Measurements from ENCODE around the gene ARHGAP26. TPM values are rescaled to one million over a fixed set of nuclear protein-coding genes. Genes with fewer than 3 reads are reported as not detected.
"Not testable (repeated sequence)": the region's sequence is repeated elsewhere in the genome, so short reads cannot be mapped to it uniquely, and the experiment has no call there.

The ARHGAP26 gene
- total and polyA plus RNA-seq, 5 donors: 13.2 to 56.9 (median 47.0) TPM

GRCh38 chr5:142976861-142977260 is 206.7 kb downstream of the ARHGAP26 start:
- DNase-seq (peak in 2 of 3 donors; percentile 42 to 43), ATAC-seq (peak in 1 of 2 donors; percentile 43)
- no peaks in the 10 kb centered on the region for H3K27me3 ChIP-seq (ENCODE audit: control insufficient read depth, insufficient read depth)
- H3K9me3 ChIP-seq (ENCODE audit: control insufficient read depth, low read length): no peaks in the 10 kb centered on the region
- H3K27ac ChIP-seq (ENCODE audit: low read length): no peak overlapping the region
- WGBS: 98% methylated on average over 3 of the region's 3 CpGs
- intact Hi-C loops (cut with DNase I): no loop called here
- H3K4me1 ChIP-seq (ENCODE audit: control insufficient read depth, insufficient read depth, low read length): peaks cover 3% of the 10 kb centered on the region
- no peak overlapping the region for H3K4me3 ChIP-seq (ENCODE audit: low read length)

GRCh38 chr5:142977363-142978051 is 207.3 kb downstream of the ARHGAP26 start:
- Histone ChIP-seq H3K4me3 (ENCODE audit: low read length) (no peak overlapping the region), H3K9me3 (ENCODE audit: control insufficient read depth, low read length) (no peaks in the 10 kb centered on the region), H3K27ac (ENCODE audit: low read length) (no peak overlapping the region), H3K27me3 (ENCODE audit: control insufficient read depth, insufficient read depth) (no peaks in the 10 kb centered on the region), H3K4me1 (ENCODE audit: control insufficient read depth, insufficient read depth, low read length) (peaks cover 5% of the 10 kb centered on the region)
- peak in 1 of 2 donors; percentile 22 for ATAC-seq
- intact Hi-C loops (cut with DNase I): no loop called here
- peak in 1 of 3 donors; percentile 34 for DNase-seq
- WGBS: 80% methylated on average over 8 of the region's 8 CpGs

GRCh38 chr5:142978252-142978651 is 208.1 kb downstream of the ARHGAP26 start:
- H3K9me3 ChIP-seq (ENCODE audit: control insufficient read depth, low read length): no peaks in the 10 kb centered on the region
- H3K4me1 ChIP-seq (ENCODE audit: control insufficient read depth, insufficient read depth, low read length): peaks cover 12% of the 10 kb centered on the region
- DNase-seq: no peak
- intact Hi-C loops (cut with DNase I): no loop called here
- no peak overlapping the region for H3K4me3 ChIP-seq (ENCODE audit: low read length)
- 97% methylated on average over 2 of the region's 2 CpGs for WGBS
- no peaks in the 10 kb centered on the region for H3K27me3 ChIP-seq (ENCODE audit: control insufficient read depth, insufficient read depth)
- no peak overlapping the region for H3K27ac ChIP-seq (ENCODE audit: low read length)
- ATAC-seq: no peak

- no peak overlapping the region for H3K4me3 ChIP-seq (ENCODE audit: low read length)
- WGBS: 71% methylated on average over 1 of the region's 1 CpG
- ATAC-seq (no peak), DNase-seq (no peak)
- H3K9me3 ChIP-seq (ENCODE audit: control insufficient read depth, low read length): no peaks in the 10 kb centered on the region
- no peaks in the 10 kb centered on the region for H3K27me3 ChIP-seq (ENCODE audit: control insufficient read depth, insufficient read depth)
- no peak overlapping the region for H3K27ac ChIP-seq (ENCODE audit: low read length)
- intact Hi-C loops (cut with DNase I): no loop called here
- H3K4me1 ChIP-seq (ENCODE audit: control insufficient read depth, insufficient read depth, low read length): peaks cover 12% of the 10 kb centered on the region
Measured at GRCh38 chr5:142978726-142979125, 208.5 kb downstream of the ARHGAP26 start.

GRCh38 chr5:142979636-142980035 is 209.5 kb downstream of the ARHGAP26 start:
- Histone ChIP-seq H3K27me3 (ENCODE audit: control insufficient read depth, insufficient read depth) (no peaks in the 10 kb centered on the region), H3K9me3 (ENCODE audit: control insufficient read depth, low read length) (no peaks in the 10 kb centered on the region), H3K27ac (ENCODE audit: low read length) (no peak overlapping the region), H3K4me1 (ENCODE audit: control insufficient read depth, insufficient read depth, low read length) (peaks cover 12% of the 10 kb centered on the region), H3K4me3 (ENCODE audit: low read length) (no peak overlapping the region)
- no peak for ATAC-seq
- WGBS: 60% methylated on average over 3 of the region's 3 CpGs
- intact Hi-C loops (cut with DNase I): no loop called here
- peak in 1 of 3 donors; percentile 30 for DNase-seq

- Histone ChIP-seq H3K27ac (ENCODE audit: low read length) (peak overlapping the region; percentile 47), H3K27me3 (ENCODE audit: control insufficient read depth, insufficient read depth) (no peaks in the 10 kb centered on the region), H3K4me1 (ENCODE audit: control insufficient read depth, insufficient read depth, low read length) (peaks cover 12% of the 10 kb centered on the region), H3K4me3 (ENCODE audit: low read length) (no peak overlapping the region), H3K9me3 (ENCODE audit: control insufficient read depth, low read length) (no peaks in the 10 kb centered on the region)
- peak; percentile 14 to 47 for ATAC-seq
- intact Hi-C loops (cut with DNase I): no loop called here
- no peak for DNase-seq
- WGBS: 8% methylated on average over 5 of the region's 5 CpGs
Measured at GRCh38 chr5:142981475-142981874, 211.3 kb downstream of the ARHGAP26 start.

GRCh38 chr5:142981886-142982820 is 212.0 kb downstream of the ARHGAP26 start:
- 15% methylated on average over 6 of the region's 6 CpGs for WGBS
- Histone ChIP-seq H3K4me1 (ENCODE audit: control insufficient read depth, insufficient read depth, low read length) (peaks cover 12% of the 10 kb centered on the region), H3K9me3 (ENCODE audit: control insufficient read depth, low read length) (no peaks in the 10 kb centered on the region), H3K27ac (ENCODE audit: low read length) (peak overlapping the region; percentile 16), H3K27me3 (ENCODE audit: control insufficient read depth, insufficient read depth) (no peaks in the 10 kb centered on the region), H3K4me3 (ENCODE audit: low read length) (no peak overlapping the region)
- ATAC-seq: peak; percentile 81 to 89
- intact Hi-C loops (cut with DNase I): no loop called here
- DNase-seq: peak; percentile 77 to 94 (median 89)

- H3K4me3 ChIP-seq (ENCODE audit: low read length): no peak overlapping the region
- WGBS: 86% methylated on average over 4 of the region's 4 CpGs
- ATAC-seq (peak; percentile 19 to 20), DNase-seq (peak in 1 of 3 donors; percentile 38)
- no peaks in the 10 kb centered on the region for H3K27me3 ChIP-seq (ENCODE audit: control insufficient read depth, insufficient read depth)
- intact Hi-C loops (cut with DNase I): no loop called here
- H3K27ac ChIP-seq (ENCODE audit: low read length): no peak overlapping the region
- H3K9me3 ChIP-seq (ENCODE audit: control insufficient read depth, low read length): no peaks in the 10 kb centered on the region
- peaks cover 12% of the 10 kb centered on the region for H3K4me1 ChIP-seq (ENCODE audit: control insufficient read depth, insufficient read depth, low read length)
Measured at GRCh38 chr5:142982821-142983200, 212.6 kb downstream of the ARHGAP26 start.

GRCh38 chr5:142984011-142984410 is 213.8 kb downstream of the ARHGAP26 start:
- no peak overlapping the region for H3K4me3 ChIP-seq (ENCODE audit: low read length)
- intact Hi-C loops (cut with DNase I): no loop called here
- no peaks in the 10 kb centered on the region for H3K27me3 ChIP-seq (ENCODE audit: control insufficient read depth, insufficient read depth)
- H3K4me1 ChIP-seq (ENCODE audit: control insufficient read depth, insufficient read depth, low read length): peaks cover 12% of the 10 kb centered on the region
- 55% methylated on average over 1 of the region's 1 CpG for WGBS
- no peak for DNase-seq
- no peak overlapping the region for H3K27ac ChIP-seq (ENCODE audit: low read length)
- peak in 1 of 2 donors; percentile 11 for ATAC-seq
- H3K9me3 ChIP-seq (ENCODE audit: control insufficient read depth, low read length): no peaks in the 10 kb centered on the region

- 97% methylated on average over 2 of the region's 2 CpGs for WGBS
- H3K27me3 ChIP-seq (ENCODE audit: control insufficient read depth, insufficient read depth): no peaks in the 10 kb centered on the region
- DNase-seq: no peak
- H3K4me3 ChIP-seq (ENCODE audit: low read length): no peak overlapping the region
- intact Hi-C loops (cut with DNase I): no loop called here
- no peaks in the 10 kb centered on the region for H3K9me3 ChIP-seq (ENCODE audit: control insufficient read depth, low read length)
- no peak overlapping the region for H3K27ac ChIP-seq (ENCODE audit: low read length)
- no peak for ATAC-seq
- H3K4me1 ChIP-seq (ENCODE audit: control insufficient read depth, insufficient read depth, low read length): peaks cover 12% of the 10 kb centered on the region
Measured at GRCh38 chr5:142984525-142984924, 214.3 kb downstream of the ARHGAP26 start.

GRCh38 chr5:142989270-142989669 is 219.1 kb downstream of the ARHGAP26 start:
- H3K9me3 ChIP-seq (ENCODE audit: control insufficient read depth, low read length); DNase-seq; H3K4me1 ChIP-seq (ENCODE audit: control insufficient read depth, insufficient read depth, low read length); intact Hi-C loops (cut with DNase I); H3K27ac ChIP-seq (ENCODE audit: low read length); H3K4me3 ChIP-seq (ENCODE audit: low read length); H3K27me3 ChIP-seq (ENCODE audit: control insufficient read depth, insufficient read depth); ATAC-seq: not testable (repeated sequence)
- WGBS: 96% methylated on average over 1 of the region's 1 CpG
